NCI-H774 (cell line): Measurements from ENCODE around the gene ABLIM1.
A peak's percentile ranks its signal among the peaks of the same experiment; 100 is the strongest.

Source experiments
- DNase-seq: peaks from one replicate; lab custom pipeline; 2025; lab: John Stamatoyannopoulos, UW

Gene ABLIM1

GRCh38 chr10:114646426-114646825 is 11.6 kb downstream of the ABLIM1 start:
- no peak for DNase-seq

- no peak for DNase-seq
Observed at GRCh38 chr10:114645706-114646105, 12.4 kb downstream of the ABLIM1 start.

GRCh38 chr10:114643158-114643557 is 14.9 kb downstream of the ABLIM1 start:
- DNase-seq, result no peak

GRCh38 chr10:114642729-114643128 is 15.3 kb downstream of the ABLIM1 start:
- no peak for DNase-seq

DNA sequence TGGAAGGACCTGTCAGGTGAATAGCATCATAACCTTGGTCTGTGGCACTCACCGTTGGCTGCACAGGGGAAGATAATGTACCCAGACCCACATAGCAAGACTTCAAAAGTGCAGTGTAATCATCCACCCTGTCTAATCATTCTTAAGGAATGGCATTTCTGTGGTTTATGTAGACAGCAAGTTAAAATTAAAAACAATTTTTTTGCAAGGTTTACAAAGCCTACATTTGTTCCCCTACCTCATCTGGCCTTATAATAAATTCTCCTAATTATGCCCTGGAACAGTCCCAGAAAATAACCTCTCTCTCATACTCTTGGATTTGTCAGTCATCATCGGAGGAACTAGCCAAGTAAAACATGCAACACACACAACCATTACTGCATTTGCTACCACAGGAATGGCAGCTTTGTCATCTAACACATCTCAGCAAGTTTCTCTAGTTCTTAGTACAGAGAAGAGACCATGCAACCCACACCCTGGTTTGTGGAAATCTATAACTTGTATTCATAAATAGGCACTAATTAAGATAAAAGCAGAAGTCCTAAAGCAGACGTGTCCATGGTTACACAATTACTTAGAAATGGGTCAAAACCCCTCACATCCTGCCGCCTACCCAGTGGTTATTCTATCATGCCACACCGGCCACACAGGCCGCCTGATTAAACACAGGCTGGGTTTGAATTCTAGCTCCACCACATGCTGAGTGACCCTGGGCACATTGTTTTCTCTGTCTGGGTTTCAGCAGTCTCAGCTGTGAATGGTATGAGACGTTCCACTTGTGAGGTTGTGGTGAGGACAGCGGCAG is 19.1 kb downstream of the ABLIM1 start:
- DNase-seq, result no peak

- peak; percentile 39 for DNase-seq
Observed at GRCh38 chr10:114635797-114636550, 22.1 kb downstream of the ABLIM1 start.

GRCh38 chr10:114635101-114635500 is 23.0 kb downstream of the ABLIM1 start:
- no peak for DNase-seq

GRCh38 chr10:114634609-114634979 is 23.5 kb downstream of the ABLIM1 start:
- no peak for DNase-seq

DNA sequence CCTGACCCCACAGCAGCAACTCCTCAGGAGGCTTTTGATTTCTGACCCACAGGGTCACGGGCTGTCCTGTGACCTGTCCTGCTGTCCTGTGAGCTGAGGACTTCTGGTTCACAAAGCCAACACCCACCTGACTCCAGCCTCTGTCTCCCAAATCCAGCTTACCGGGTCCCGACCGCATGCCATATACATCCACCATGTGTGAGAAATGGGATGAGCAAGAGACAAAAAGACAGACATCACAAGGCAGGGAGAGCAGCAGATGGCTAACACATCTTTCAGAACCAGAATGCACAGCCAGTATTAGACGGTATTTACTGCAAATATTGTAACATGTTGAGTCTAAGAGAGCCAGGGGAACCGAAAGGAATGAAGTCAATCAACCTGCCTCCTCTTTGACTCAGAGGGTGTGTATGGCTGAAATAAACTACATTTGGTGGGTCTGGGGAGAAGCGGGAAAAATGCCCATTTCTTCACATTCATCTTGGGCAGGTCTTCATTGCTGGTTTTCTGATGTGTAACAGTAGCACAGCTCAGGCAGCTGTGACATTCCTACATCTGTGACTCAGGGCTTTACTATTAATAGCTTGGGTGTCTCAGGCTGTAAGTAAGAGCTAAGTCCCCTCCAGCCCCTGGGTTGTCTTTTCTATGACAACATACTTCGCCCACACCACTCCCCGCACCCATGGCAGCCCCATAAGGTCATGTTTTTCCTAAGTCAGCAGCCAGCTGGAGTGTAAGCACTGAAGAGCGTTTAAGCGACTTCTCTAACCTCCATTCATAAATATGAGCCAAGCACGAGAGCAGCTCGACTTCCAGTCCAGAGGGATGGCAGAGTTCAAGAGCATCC is 25.0 kb downstream of the ABLIM1 start:
- DNase-seq, result no peak

DNA sequence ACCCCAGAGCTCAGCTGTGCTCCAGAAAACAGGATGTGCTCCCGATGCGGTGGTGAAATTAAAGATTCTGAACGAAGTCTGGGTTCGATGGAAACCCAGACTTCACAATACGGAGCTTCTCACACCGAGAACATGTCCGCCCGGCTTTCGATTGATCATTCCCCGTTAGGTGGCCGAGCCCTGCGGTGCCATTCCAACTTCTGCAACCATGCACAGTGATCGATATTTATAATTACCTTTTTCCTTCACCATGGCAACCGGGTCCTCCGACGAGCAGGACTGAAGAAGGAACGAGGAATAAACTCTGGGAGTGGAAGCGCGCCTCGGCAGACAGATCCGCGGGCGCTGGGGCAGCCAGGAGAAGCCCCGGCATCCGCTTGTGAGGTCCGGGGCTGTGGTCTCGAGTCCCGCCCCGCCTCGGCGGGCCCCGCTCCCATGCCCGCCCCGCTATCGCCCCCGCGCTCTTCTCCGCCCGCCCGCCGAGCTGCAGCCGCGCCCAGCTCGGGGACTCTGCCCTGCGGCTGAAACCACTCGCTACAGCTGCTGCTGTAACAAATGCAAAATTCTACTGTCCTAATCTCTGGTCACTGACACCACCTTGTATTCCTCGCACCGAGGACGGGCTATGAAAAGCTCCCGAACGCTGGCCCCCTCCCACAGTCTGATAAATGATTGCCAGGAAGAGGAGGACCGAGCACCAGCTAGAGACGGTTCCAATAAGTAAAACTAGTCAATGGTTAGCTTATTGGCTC is 26.2 kb downstream of the ABLIM1 start:
- DNase-seq, result no peak

GRCh38 chr10:114631090-114631665 is 26.9 kb downstream of the ABLIM1 start:
- no peak for DNase-seq

- DNase-seq, result no peak
Observed at GRCh38 chr10:114629824-114630730, 28.0 kb downstream of the ABLIM1 start.

DNA sequence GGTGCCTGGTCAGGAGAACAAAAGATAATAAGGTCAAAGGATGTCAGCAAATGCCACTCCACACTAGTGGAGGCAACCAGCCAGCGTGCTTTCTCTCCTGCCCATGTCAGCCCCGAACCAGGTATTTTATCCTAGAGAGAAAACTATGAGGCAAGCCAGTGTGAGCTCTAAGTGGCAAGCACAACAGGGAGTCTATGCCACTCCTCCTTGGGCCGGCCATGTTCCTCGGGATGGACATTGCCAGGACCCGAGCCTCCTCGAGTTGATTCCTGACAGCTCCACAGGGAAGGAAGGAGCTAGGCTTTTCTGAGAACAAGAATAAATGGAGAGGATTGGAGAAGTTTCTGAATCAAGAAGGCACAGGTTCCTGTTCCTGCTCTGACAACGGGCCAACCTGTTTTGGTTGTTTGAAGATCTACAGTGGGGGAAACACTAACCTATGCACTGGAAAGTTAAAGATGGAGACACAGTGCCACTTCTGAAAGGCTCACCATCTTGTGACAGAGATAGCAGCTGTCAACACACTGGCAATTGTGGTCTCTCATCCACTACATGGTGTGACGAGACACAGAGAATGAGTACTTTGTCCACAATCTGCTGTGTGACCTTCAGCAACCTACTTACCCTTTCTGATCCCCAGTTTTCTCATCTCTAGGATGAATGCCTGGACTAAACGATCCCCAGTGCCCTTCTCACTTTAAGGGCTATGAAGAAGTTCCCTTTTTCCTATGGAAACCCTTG is 28.8 kb downstream of the ABLIM1 start:
- no peak for DNase-seq

DNA sequence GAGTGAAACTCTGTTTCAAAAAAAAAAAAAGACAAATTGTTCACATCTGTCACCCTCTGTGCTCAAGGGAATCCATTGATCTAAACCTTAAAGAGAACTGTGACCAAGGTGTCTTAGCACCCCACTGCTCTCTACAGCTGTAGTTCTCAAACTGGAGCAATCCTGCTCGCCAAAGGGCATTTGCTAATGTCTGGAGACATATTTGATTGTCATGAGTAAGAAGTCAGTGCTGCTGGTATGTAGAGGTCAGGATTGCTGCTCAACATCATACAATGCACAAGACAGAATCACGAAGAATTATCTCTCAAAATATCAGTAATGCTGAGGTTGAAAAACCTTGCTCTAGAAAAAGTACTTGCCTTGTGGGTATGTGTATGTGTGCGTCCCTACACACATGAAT is 30.0 kb downstream of the ABLIM1 start:
- DNase-seq, result no peak

DNA sequence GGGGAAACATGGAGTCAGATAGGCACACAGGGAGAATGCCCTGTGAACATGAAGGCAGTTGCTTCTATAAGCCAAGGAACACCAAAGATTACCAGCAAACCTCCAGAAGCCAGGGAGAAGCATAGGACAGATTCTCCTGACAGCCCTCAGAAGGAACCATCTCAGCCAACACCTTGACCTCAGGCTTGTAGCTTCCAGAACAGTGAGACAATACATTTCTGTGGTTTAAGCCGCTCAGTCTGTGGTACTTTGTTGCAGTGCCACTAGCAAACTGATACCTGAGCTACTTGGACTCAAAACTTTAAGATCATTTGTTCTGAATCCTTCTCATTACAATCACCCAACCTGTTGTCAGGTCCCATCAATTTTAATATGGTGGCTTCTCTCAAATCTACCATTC is 31.2 kb downstream of the ABLIM1 start:
- DNase-seq, result no peak

DNA sequence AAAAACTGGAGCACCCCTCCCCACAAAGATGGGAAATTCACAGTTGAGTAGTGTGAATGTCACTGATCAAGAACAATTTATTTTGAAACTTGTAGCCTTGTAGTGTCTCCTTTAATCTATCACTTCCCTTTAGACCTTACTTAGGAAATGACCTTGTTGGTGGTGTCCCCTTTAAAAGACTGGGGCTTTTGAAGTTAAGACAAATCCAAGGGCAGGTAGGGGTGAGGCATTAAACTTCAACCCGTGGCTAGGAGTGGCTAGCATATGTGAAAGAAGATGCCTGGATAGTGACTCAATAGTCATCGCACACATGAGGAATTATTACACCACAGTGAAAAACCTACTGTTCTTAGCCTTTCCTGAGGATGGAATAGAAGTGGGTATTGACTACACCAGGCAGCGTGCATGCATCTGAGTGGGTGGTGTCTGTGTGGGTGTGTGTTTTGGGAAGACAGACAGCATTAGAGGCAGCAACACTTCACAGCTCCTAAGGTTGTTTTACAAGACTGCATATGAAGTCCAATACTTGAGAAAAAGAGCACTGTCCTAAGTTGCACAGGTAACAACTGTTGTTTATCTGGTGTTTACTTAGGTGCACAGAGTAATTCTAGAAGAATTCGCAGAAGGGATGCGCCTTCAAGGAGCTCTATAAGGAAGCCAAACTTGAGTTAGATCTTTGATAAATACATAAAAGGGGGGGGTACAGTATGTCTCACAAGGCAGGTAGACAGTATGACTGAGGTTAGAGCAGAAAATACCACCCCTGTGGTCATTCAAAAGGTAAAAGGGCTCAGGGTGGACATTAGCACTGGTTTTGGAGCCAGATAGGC is 32.9 kb downstream of the ABLIM1 start:
- no peak for DNase-seq

DNA sequence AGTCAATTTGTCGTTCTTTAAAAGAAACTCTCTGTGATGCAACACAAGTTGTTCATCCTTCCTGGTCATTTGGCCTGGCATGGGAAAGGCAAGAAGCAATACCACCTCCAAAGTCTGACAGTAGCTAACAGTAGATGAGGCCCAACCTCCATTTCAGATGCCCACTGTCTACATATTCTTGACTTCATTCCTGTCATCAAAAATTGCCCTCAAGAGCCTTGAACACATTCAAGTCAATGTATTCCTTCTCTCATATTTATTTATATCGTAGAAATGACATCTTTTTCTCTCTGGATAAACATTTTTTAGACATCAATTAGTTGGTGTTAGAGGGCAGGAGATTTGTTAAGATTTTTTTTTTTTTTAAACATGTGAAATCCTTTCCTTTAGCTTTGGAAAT is 33.7 kb downstream of the ABLIM1 start:
- no peak for DNase-seq

DNA sequence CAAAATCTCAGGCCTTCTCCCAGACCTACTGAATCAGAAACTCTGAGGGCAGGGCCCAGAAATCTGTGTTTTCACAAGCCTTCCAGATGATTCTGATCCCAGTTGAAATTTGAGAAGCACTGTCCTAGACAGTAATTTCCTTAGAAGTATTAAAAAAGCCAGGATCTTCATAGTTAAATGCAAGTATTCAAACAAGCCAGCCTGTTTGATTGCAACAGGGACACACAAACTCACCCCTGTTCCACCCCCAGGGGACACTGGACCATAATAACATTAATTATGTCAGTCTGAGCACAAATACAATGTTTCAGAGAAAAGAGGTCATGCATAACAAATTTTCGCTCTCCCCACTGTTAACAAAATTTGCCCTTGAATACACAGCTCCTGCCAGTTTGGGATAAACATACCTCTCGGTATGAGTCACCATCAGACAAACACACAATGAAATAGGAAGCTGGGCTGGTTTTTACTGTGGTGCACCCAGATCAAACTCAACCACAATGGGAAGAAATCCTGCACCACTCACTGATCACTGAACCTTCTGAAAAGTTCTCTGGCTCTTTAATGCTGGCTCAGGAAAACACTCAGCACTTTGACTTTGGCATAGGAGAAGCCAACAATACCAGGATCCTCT is 34.3 kb downstream of the ABLIM1 start:
- DNase-seq, result peak; percentile 31
